Adrenal gland (tissue), 5 donors: ENCODE measurements around the gene SNED1.

ENCODE experiments used
- CTCF ChIP-seq, 6 experiments: fragments of 450-650 bp in 4 of 6; fragments of 200-600 bp in 2 of 6; sonication (generic) in 1 of 6; IDR thresholded peaks; 1 replicate in 5 of 6; 2 replicates in 1 of 6; pipeline versions ENCODE4 v1.5.1 to v1.8.0; 2016 to 2021; ENCODE audit warnings: antibody characterized with exemption in 6 of 6, mild to moderate bottlenecking in 2 of 6, moderate library complexity in 1 of 6
- POLR2A ChIP-seq, 2 donors: fragments of 450-650 bp; IDR thresholded peaks; one replicate each; pipeline ENCODE4 v1.6.1; 2017; ENCODE audit warnings: antibody characterized with exemption in 2 of 2, mild to moderate bottlenecking in 2 of 2, moderate library complexity in 1 of 2
- donor health status: DM: no; HTN: no; CAD: no.

GRCh38 chr2:240961910-240962299, 36.5 kb upstream of the SNED1 start:
- TF ChIP-seq POLR2A (IDR thresholded peaks at IDR 0.05) (no peak), CTCF (IDR thresholded peaks at IDR 0.05) (no peak)
